Raji (cell line): ENCODE results near the gene ABCC9.

Source experiments
- POLR2A ChIP-seq: IDR thresholded peaks from 2 replicates; pipeline ENCODE4 v1.6.1; 2011; ENCODE audit warnings: low read depth, low read length, control low read depth; ENCODE audit not compliant: insufficient read depth

The ABCC9 gene

GRCh38 chr12:21814327-21814726 lies 126.9 kb downstream of the ABCC9 start:
- TF ChIP-seq POLR2A = no peak

DNA sequence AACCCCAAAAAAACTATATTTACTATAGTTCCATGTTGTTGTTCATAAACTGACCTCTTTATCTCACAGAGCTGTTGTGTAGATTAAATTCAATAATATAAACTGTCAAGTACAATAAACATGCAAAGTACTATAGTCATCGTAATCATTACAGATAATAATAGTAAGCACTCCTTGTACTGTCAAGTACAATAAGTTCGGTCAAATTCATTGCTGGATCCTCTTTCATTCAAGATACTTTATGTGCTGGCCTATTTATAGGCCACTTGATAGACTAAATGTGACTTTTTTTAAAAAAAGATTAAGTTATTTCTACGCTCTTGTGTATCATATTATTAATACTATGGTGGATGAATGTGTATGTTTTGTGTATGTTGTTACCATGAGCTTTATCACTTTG lies 127.5 kb downstream of the ABCC9 start:
- no peak for TF ChIP-seq POLR2A

DNA sequence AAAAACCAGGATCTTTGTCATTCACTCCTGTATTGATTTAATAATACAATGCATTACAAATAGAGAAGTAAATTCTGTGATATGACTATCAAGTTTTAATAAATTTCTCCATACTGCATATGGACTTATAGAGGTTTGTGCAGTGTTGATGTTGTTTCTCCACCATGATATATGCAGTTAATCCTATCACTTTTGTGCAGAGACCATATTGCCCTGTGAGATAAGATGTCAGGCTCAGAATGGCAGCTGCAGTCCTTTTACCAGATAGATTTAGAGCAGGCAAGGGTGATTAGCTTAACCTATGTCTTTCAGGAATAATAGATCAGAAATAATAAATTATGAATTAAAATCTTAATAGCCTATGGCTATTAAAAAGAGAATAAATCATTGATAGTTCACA lies 128.1 kb downstream of the ABCC9 start:
- no peak for TF ChIP-seq POLR2A

- TF ChIP-seq POLR2A = no peak
Measured at GRCh38 chr12:21809100-21809499, 132.1 kb downstream of the ABCC9 start.

- no peak for TF ChIP-seq POLR2A
Measured at GRCh38 chr12:21806255-21806654, 135.0 kb downstream of the ABCC9 start.

- TF ChIP-seq POLR2A = no peak
Measured at GRCh38 chr12:21801522-21802288, 139.5 kb downstream of the ABCC9 start.

DNA sequence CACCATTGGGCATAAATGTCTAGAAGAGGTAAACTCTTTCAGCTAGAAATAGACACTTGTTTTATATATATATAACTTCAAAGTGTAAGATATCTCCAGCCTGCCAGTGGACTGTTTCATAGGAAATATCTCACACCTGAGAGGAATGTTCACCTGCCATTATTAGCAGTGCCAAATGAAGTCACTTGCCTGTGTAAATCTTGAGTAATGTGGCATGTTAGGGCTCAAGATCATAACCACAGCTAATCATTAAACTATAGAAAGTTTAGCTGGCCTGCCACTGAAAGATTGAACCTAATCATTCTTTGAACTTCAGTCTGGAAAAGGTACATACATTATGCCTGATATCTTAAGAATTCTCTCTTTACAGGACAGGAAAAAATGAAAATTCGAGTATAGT lies 141.2 kb downstream of the ABCC9 start:
- TF ChIP-seq POLR2A = no peak

DNA sequence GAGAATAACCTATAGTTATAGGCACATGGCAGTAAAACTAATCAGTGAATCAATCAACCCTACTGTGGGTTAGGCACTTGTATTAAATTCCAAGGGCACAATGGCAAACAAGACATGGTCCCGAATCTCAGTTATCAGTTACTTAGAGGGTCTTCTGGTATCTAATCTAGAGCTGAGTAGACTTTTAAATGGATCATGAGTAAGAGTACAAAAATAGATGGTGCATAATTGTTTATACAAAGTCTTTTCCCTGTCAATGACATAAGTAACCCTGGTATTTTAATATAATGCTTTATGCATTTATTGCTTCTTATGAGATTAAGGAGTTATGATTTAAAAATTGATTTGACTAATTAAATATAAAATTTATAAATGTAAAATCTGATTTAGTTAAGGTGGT lies 143.7 kb downstream of the ABCC9 start:
- TF ChIP-seq POLR2A = no peak

- TF ChIP-seq POLR2A = no peak
Measured at GRCh38 chr12:21795648-21796328, 145.4 kb downstream of the ABCC9 start.

DNA sequence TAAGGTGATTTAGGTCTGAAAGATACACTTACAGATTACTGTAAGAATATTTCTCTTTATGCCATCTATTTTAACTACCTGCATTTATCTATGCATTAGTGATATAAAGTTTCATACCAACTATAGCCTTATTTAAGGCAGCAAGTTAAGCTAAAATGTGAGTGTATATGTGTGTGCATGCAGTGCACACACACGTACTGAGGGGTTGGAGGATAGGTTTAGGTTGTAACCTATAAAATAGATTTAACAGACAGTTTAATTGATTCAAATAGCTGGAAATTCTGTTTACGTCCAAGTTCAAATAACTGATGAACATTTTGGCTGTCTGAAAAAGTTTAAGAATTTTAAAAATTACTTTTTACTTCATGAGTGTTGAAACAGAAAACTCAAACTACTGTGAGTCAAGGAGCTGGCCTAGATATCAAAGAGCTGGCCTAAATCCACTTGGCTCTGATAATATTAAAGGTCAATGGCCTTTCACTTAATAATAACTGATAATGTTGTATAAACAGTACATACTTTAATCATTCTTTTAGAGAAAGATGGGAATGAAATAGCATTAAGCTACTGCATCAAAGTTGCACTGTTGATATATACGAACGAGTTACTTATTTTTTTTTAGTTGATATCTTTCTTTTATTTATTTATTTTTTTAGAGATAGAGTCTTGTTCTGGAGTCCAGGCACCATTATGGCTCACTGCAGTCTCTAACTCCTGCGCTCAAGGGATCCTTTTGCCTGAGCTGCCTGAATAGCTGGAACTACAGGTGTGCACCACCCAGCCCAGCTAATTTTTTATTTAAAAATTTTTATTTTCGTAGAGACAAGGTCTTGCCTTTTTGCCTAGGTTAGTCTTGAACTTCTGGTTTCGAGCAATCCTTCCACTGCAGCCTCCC lies 152.9 kb downstream of the ABCC9 start:
- TF ChIP-seq POLR2A = no peak

DNA sequence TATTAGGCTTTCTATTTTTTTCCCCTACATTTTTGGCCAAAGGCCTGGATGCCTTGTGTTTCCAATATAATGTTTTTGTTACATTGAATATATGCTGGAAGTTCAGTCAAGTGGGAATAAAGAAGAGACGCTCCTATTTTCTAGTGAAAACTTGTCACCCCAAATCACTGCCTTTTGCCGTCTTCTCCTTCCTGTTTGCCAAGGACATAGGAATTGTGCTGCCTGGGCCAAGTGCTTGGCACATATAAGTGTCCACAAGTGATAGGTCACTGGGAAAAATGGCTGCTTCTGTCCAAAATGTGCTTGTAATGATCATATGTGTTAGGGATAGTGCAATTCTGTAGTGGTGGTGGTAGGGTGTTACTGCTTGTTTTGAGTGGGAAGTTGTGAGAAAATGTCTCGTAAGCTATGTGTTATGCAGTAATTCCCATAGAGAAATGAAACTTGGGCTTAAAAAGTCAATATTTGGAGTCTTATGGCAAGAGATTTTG lies 155.1 kb downstream of the ABCC9 start:
- TF ChIP-seq POLR2A = no peak

- TF ChIP-seq POLR2A = no peak
Measured at GRCh38 chr12:21780786-21781185, 160.4 kb downstream of the ABCC9 start.

- no peak for TF ChIP-seq POLR2A
Measured at GRCh38 chr12:21776175-21776574, 165.1 kb downstream of the ABCC9 start.

DNA sequence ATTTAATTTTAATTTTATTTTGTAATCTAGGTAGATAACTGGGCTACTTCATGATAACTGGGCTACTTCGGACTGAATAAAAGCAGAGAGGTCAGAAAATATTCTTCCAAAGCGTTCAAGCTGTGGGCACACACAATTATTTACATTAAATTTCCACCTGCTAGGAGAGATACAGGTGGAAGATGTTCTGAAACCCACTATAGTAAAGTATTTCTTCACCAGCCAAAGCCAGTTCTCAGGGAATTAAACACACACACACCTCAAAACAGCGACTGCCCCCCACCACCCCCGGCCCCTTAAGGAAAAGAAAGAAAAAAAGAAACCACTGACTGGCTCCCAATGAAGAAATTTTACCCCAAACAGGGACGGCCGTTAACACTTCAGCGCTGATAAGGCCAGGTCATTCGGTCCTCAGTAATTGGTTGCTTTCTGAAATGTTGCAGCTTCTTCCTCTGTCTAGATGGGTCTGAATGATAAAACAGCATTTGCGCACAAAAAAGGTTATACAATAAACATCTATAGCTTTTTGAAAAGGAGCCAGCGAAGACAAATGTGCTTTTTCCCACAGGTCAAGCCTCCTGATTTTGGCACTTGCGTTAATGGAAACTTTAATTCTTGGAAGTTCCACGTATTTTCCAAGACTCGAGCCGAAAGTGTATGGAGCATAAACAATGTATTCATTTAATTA lies 165.9 kb downstream of the ABCC9 start:
- no peak for TF ChIP-seq POLR2A
